Astrocyte of the cerebellum (primary cell): ENCODE data around the gene ASH1L.
"Not testable (repeated sequence)": the region's sequence is repeated elsewhere in the genome, so short reads cannot be mapped to it uniquely, and the experiment has no call there.

Source experiments
- DNase-seq: peaks from one replicate; pipeline ENCODE4 v3.0.0-alpha.2; 2011; ENCODE audit warnings: low read depth
- H3K4me3 ChIP-seq: 2 replicates; pipeline ENCODE4 v1.5.1; 2011; ENCODE audit warnings: mild to moderate bottlenecking, low read depth, low read length, moderate library complexity
- CTCF ChIP-seq: IDR thresholded peaks from 2 replicates; pipeline ENCODE4 v1.5.1; 2012; ENCODE audit warnings: low read length, low read depth, moderate library complexity, mild to moderate bottlenecking; ENCODE audit errors: missing control alignments
- in situ Hi-C: cut with HindIII; loops from 2 replicates; pipeline ENCODE4 v1.10.0; 2017; ENCODE audit warnings: low sequenced_read_pairs

Gene ASH1L

GRCh38 chr1:155457266-155457665 lies 105.3 kb downstream of the ASH1L start:
- no peak overlapping the region for H3K4me3 ChIP-seq
- no peak for DNase-seq
- in situ Hi-C loops, result no loop called here
- no peak for TF ChIP-seq CTCF

GRCh38 chr1:155455588-155456195 lies 106.9 kb downstream of the ASH1L start:
- no peak overlapping the region for H3K4me3 ChIP-seq
- no peak for TF ChIP-seq CTCF
- peak; percentile 3 for DNase-seq
- in situ Hi-C loops, result no loop called here

- in situ Hi-C loops, result no loop called here
- H3K4me3 ChIP-seq, result no peak overlapping the region
- no peak for TF ChIP-seq CTCF
- DNase-seq, result no peak
These were observed 108.5 kb downstream of the ASH1L start for GRCh38 chr1:155454096-155454495.

- DNase-seq, result no peak
- no peak overlapping the region for H3K4me3 ChIP-seq
- in situ Hi-C loops, result no loop called here
- TF ChIP-seq CTCF, result no peak
These were observed 109.5 kb downstream of the ASH1L start for GRCh38 chr1:155453141-155453540.

GRCh38 chr1:155451199-155451598 lies 111.4 kb downstream of the ASH1L start:
- no peak for TF ChIP-seq CTCF
- in situ Hi-C loops, result no loop called here
- no peak overlapping the region for H3K4me3 ChIP-seq
- no peak for DNase-seq

GRCh38 chr1:155442431-155442830 lies 120.2 kb downstream of the ASH1L start:
- in situ Hi-C loops, DNase-seq: not testable (repeated sequence)

GRCh38 chr1:155437405-155437804 lies 125.2 kb downstream of the ASH1L start:
- H3K4me3 ChIP-seq, result no peak overlapping the region
- in situ Hi-C loops, result no loop called here
- TF ChIP-seq CTCF, result no peak
- no peak for DNase-seq

More at GRCh38 chr1:155442431-155442830, 120.2 kb downstream of the ASH1L start:
- not testable (repeated sequence) for H3K4me3 ChIP-seq

- in situ Hi-C loops, DNase-seq, H3K4me3 ChIP-seq: not testable (repeated sequence)
These were observed 128.7 kb downstream of the ASH1L start for GRCh38 chr1:155433831-155434389.

- in situ Hi-C loops, DNase-seq, H3K4me3 ChIP-seq: not testable (repeated sequence)
These were observed 129.3 kb downstream of the ASH1L start for GRCh38 chr1:155433128-155433830.
